GM20431 (cell line): ENCODE results near the gene ATG2A.

Source experiments
- in situ Hi-C: fragments of 300-500 bp; cut with MseI, MboI; formaldehyde crosslinking; loops from one replicate; pipeline ENCODE4 v1.15.0; 2020; ENCODE audit warnings: low sequenced_read_pairs; ENCODE audit not compliant: unreplicated experiment

Gene ATG2A

GRCh38 chr11:64888729-64889511, 28.1 kb downstream of the ATG2A start:
- in situ Hi-C loops, result no loop called here

- in situ Hi-C loops, result no loop called here
These were observed 28.6 kb downstream of the ATG2A start for GRCh38 chr11:64888406-64888728.

DNA sequence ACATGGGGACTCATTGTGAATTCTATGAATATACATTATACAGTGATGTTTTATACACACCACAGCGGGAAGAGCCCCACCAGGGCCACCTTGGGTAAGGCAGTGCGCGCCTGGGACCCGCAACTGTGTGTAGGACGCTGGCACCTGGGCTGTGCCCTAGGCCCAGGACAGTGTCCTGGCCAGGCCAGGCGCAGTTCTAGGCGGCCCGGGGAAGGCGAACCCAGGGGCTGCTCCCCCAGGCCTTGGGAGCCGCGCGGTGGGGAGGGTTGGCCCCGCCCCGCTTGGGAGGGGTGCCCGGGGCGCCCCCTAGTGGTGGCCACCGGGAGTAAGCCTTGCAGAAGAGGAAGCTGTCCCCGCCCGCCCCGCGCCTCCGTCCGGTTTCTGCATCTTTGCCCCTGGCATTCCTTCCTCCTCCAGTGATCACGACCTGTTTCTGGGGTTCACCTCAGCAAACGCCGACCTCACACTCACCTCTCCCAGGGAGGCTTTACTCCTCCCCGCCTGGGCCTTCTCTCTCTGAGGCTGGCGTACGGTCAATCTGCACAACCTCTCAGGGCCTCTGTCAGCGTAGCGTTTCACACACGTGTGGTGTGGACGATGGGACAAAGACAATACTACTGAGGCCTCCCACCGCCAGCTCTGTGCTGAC, 29.1 kb downstream of the ATG2A start:
- in situ Hi-C loops, result no loop called here

DNA sequence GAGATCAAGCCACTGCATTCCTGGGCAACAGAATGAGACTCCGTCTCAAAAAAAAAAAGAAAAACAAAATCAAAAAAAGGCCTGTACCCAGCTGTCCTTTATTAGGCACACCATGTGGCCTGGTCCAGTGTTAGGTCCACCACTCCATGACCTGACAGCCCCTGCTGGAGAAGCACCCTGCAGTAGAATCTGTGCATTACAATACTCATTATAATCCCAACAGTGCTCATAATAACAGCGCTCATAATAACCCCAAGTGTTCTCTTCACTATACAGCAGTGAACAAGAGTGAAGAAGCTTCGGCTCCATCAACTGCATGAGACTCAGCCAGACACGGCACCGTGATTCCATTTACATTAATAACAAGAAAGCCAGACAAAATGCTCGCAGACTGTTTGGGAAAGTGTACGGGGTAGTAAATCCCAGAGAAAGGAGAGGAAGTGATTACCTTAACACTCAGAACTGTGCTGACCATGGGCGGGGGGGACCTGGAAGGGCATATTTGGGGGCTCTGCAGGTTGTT, 29.7 kb downstream of the ATG2A start:
- in situ Hi-C loops, result no loop called here

- in situ Hi-C loops, result no loop called here
These were observed 31.4 kb downstream of the ATG2A start for GRCh38 chr11:64885367-64886286.

- in situ Hi-C loops, result no loop called here
These were observed 33.0 kb downstream of the ATG2A start for GRCh38 chr11:64884019-64884418.

GRCh38 chr11:64883575-64883974, 33.4 kb downstream of the ATG2A start:
- in situ Hi-C loops, result no loop called here

GRCh38 chr11:64882243-64882642, 34.8 kb downstream of the ATG2A start:
- in situ Hi-C loops, result no loop called here

GRCh38 chr11:64881476-64881875, 35.5 kb downstream of the ATG2A start:
- in situ Hi-C loops, result no loop called here

DNA sequence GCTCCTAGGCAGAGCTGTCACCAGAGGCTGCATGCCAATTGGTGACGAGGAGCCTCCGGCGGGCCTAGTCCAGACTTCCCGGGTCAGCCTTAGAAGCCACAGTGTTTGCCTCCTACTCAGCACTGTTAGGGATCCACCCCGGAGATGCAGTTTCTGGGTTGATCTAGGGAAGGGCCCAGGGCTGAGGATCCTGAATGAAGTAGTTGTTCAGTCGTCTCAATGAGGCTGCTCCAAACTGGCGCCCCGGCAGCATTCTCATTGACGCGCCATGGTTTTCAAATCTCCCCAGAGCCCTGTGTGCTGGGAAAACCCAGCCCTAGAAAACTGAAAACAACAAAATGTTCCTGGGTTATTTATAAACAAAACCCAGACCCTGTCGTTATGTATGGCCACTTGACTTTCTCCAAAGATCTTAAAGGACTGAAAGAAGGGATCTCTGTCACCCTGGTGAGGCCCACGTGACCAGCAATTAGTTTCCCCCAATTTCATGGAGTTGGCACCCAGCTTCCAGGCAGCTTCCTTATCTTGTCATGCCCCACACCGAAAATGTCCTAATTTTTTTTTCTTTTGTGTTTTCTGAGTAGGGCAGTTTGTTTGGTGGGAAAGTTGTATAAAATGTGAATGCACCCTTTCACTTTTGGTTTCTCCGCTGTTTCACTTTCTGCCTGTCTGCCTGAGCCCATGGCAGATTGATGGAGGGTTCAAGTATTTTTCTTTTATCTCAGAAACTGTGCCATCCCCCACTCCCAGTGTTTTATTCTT, 36.6 kb downstream of the ATG2A start:
- in situ Hi-C loops, result no loop called here

DNA sequence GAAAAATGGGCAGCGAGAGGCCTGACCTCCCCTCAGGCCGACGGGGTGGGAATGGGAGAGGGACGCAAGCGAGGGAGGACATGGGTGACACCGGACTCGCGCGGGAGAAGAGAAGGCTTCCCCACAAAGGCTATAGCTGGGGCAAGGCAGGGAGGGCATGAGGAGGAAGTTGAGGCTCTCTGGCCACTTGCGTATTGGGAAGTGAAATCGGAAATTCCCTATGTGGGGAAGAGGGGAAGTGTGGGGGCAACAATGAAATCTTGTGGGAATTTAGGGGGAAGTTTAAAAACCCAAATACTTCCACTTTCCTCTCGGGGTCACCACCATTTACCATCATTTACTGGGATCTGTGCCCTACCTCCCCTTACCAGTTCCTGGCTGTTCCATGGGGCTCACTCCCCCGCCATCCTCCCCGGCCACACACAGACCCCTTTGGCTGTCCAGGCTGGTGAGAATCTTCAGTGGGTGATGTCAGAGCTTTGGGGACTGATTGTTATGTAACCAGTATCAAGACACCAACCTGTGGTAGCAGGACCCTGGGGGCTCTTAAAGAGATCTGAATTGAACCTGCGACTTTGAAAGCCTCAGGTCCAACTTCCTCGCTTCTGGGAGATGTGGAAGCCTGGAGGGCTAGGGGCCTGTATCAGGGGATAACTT, 37.6 kb downstream of the ATG2A start:
- in situ Hi-C loops, result no loop called here

GRCh38 chr11:64878494-64879243, 38.3 kb downstream of the ATG2A start, which contains the start of gene EHD1:
Gene EHD1 (minus strand): TSS chr11:64878621. CDS start chr11:64878464, 157 bp downstream.
- in situ Hi-C loops, result no loop called here

GRCh38 chr11:64878223-64878493, 38.9 kb downstream of the ATG2A start:
- in situ Hi-C loops, result no loop called here

- in situ Hi-C loops, result no loop called here
These were observed 39.4 kb downstream of the ATG2A start for GRCh38 chr11:64877390-64878222.

DNA sequence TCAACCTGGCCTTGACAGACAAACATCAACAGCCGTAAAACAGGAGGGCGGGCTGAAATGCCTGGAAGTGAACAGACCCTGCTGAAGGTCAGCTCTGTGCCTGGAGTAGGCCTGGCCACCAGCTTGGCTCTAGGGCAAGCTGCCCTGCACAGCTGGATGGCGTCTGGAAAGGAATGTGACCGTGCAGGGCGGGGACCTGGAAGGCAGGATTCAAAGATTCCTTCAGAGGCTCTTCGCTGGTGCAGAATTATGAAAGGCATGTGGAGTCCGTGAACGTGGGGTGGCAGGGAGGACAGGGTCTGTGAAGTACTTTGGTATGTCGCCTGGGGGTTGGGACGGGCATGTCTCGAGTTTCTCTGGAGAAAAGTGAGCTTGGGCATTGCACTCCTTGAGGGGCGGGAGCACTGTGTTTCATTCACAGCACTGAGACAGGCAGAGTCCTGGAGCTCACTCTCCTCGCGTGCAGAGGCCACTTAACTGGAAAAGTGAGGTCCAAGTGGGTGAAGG, 40.1 kb downstream of the ATG2A start:
- in situ Hi-C loops, result no loop called here

DNA sequence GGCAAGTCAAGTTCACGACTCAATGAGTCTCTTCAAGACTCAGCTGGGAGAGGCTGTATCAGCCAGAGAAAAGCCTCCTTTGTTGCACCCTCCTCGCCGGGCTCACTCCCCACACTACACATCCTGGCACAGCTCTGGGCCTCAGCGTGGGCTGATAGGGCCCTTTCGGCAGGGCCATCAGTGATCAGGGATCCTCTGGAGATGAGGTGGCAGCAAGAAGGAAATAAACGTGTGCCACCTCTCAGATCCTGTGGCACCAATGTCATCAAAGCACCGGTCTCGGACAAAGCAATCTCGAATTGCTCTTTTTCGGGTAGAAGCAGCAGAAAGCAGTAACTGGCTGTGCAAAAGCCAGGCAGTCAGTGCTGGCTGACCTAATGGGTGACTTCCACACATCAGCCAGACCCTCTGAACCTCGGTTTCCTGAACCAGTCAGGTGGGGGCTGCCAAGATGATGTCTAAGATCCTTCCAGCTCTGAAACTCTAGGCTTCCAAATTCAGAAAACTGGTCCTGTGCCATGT, 40.7 kb downstream of the ATG2A start:
- in situ Hi-C loops, result no loop called here

- in situ Hi-C loops, result no loop called here
These were observed 41.4 kb downstream of the ATG2A start for GRCh38 chr11:64875369-64876228.
